Measurements from ENCODE around the gene IDNK.

GRCh38 chr9:83622939-83623678, at the start of gene IDNK:
- TF ChIP-seq CTCF (conservative IDR thresholded peaks at IDR 0.05) (no peak), ZFX (IDR thresholded peaks at IDR 0.05) (peak; percentile 94)
